RPMI7951 (cell line): Measurements from ENCODE around the gene TTLL12. TPM values are rescaled to one million over a fixed set of nuclear protein-coding genes. Genes with fewer than 3 reads are reported as not detected.

Source experiments
- DNase-seq: peaks from one replicate; pipeline ENCODE4 v3.0.0-alpha.2; 2012; ENCODE audit warnings: low read depth
- total RNA-seq: library from RNA; depleted of rRNA; stranded (reverse); fragments of >200 nt; shearing (Covaris generic); gene quantifications from 2 replicates; pipeline ENCODE4 v1.2.3, GENCODE V29; 2014

TTLL12 gene
- total RNA-seq, 1 experiment from 2014 or later = 17.9 TPM

DNA sequence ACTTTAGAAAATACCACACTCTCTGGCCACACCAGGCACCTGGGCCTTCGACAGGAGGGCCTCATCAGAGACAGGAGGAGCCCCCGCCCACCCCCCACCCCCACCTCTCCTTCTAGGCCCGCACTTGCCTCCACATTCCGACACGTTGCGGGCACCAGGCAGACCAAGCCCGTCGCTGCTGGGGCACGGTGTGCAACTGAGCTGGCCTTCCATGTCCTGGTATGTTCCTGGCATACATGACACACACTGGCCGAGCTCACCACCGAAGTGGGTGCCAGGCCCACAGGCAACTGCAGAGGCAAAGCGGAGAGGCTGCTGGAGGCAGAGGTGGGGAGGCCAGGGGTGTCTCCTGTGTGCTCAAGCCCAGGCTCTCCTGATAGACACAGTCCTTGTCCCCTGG is 27.0 kb upstream of the TTLL12 start:
- no peak for DNase-seq

DNA sequence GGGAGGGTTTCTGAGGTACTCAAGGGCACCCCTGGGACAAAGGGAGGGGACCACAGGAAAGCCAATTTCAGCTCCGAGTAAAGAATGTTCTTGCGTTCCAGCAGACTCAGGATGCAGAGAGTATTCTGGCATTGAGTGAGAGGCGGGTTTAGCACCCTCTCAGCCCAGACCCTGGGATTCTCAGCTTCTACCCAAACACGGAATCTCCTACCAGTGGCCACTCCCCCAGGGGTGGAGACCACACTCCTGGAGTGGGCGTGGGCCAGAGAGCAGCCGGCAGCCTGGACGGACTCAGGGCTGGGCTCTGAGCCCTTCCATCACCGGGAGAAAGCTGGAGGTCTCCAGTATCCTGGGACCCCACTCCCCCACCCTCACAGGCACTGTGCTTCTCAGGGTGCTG is 26.1 kb upstream of the TTLL12 start:
- no peak for DNase-seq

DNA sequence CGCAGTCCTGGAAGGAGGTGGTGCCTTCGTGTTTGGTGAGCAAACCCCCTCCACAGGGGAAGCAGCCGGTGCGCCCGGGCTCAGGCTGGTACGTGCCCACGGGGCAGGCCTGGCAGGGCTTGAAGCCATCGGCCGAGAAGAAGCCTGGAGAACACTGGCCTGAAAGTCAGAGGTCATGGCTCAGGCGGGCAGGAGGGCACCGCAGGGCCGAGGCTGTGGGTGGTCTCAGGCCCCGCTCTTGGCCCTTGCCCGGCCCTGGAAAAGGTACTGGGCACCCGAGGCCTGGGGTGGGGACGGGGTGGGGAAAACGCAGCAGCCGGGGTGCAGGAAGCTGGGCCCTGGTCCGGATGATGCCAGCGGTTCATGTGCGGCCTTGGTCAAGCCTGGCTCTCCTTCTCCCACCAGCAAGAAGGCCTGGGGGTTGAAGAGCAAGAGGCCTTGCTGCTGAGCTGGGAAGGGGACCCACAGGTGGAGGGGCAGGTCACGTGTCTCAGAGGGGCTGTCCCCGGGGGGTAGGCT is 25.6 kb upstream of the TTLL12 start:
- DNase-seq = no peak

DNA sequence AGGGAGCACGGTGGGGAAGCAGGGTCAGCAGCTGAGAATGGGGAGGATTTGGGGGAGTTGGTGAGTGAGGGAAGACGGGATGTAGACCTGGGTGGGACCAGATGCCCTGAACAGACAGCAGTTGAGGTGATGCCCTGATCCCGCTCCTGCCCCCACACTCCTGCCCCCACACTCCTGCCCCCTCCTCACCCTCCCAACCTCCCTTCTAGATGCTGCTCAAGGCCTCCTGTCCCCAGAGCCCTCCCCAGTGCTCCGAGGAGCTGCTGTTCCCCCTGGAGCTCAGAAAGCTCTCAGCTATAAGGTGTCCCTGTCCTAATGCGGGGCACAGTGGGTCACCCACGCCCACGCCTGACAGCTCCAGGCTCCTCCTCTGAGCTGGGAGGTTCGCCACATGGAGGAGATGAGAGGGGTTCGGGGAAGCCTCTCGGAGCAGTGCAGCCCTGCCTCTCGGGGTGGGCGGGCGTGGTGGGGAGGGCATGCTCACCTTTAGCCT is 25.1 kb upstream of the TTLL12 start:
- no peak for DNase-seq

DNA sequence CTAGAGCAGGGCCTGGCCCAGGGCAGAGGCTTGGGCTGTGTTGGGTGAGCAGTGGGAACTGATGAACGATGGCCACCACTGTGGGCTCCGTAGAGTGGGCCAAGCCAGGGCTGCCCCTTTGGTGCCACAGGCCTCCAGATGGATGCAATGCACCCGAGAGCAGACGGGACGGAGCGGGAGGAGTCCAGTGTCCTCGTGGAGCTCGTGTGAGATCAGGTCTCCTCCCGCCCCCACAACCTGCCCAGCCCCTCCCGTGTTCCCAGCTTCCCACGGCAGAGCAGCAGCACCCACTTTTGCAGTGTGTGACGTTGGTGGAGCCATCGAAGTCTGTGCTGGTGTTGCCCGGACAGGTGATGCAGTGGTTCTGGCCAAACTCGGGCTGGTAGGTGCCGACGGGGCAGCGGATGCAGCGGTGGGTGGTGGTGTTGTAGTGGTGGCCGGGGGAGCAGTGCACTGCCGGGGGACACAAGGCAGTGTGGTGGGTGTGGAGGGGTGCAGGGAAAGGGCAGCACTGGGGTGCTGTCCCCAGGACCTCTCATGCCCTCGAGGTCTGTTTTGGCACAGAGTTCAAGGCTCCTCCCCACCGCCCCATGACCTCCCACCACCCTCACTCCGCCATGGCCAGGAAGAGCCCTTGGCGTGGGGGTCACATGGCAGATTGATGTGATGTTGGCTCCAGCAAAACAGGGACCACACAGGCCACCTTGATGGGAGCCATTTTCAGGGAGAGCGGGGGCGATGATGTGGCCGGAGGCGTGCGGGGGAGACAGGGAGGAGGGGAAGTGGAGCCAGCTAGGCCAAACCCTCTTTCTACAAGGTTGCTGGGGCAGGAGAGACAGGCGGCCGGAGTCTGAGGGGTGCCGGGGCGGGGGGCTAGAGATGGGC is 23.9 kb upstream of the TTLL12 start:
- DNase-seq = no peak

DNA sequence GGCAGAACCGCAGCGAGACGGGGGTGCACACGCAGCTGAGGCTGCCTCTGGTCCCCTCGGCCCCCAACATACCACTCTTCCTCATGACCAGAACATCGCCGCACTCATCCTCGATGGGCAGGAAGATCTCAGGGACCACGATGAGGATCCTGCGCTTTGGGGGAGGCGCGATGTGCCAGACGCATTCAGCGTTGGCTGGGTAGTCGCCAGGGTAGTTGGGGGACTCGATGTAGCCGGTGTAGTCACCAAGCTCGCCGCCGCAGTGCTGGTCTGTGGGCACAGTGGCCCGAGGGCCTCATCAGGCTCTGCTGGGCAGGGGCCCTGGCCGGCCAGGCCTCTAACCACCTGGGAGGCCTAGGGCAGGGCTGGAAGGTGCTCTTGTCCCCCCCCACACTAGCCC is 23.0 kb upstream of the TTLL12 start:
- DNase-seq = no peak

DNA sequence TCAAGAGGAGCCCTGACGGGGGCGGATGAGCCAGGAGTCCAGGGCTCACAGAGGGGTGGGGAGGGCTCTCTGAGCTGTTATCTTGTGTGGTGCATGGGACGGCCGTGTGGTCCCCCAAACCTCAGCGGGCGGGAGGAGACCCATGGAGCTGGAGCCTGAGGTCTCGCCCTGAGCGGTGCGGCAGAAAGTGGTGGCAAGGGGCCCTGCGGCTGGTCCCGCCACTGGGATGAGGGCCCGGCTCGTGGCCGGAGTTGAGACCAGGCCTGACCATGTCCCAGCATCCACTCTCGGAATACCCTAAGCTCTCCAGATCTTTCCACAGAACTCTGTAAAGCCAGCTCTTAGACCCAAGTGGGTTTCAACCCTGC is 22.6 kb upstream of the TTLL12 start:
- DNase-seq = no peak

DNA sequence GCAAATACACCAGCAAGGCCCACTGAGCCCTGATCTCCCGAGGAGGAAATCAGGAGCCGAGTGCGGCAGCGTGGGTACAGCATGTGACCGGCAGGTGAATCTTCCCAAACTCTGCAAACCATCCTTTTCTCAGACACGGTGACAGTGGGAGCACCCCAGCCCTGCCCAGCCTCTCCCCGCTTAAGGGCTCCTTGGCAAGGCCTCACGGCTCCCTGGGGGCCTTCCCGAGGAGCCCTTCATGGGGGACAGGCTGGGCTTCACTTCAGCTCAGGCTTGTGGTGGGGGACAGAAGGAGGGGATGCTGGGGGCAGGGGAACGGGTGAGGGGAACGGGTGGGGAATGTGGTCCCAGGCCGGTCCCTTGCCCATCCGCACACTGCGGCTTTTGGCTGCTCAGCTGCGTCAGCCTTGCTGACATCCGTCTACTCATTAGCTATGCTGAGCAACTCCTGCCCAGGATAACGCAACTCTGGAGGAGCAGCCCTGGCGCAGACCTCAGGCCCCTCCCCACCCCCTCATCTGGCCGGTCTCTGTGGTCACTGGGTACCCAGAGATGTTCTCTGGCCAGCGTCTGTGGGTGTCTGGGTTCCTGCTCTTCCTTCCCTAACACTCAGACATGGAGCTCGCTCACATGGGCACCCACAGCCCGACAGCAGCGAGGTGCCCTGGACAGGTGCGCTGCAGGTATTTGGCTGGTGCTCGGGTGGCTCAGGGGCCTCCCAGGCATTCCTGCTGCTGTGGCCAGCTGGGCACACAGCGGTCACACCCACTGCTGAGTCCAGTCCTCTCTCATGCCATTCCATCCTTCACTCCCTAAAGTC is 22.0 kb upstream of the TTLL12 start:
- DNase-seq = no peak

DNA sequence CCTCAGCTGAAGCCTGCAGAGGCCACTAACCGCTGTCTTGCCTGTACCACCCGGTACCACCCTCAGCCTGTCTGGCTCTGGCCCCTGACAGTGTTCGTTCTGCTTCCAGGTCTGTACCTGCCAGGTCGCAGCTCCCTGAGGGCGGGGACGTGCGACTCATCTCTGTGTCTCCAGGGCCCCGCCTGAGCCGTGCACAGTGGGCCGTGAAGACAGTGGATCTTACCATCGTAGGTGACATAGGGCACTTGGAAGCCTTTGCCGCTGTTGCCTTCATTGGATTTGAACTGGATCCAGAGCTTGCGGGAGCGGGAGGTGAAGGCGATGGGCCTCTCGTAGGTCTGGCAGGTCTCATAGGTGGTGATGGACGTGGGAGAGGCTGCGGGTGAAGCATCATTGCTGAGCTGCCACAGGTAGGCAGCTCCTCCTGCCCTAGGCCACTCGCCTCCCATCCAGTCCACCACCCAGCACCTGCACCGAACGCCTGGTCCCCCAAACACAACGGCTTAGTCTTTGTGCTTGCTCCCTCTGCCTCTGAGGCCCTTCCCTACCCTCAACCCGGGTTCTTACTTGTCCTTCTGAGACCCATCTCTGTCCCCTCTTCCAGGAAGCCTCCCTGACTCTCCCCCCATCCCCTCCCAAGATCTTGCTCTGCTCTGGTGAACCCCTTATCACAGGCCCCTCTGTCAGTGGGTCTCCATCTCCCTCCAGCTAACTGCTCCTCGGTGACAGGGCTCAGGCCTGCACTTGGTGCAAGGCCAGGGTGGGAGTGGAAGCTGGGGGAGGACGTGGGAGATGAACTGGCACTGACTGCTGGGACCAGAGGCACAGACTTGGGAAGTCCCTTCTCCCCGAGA is 21.1 kb upstream of the TTLL12 start:
- DNase-seq = no peak

DNA sequence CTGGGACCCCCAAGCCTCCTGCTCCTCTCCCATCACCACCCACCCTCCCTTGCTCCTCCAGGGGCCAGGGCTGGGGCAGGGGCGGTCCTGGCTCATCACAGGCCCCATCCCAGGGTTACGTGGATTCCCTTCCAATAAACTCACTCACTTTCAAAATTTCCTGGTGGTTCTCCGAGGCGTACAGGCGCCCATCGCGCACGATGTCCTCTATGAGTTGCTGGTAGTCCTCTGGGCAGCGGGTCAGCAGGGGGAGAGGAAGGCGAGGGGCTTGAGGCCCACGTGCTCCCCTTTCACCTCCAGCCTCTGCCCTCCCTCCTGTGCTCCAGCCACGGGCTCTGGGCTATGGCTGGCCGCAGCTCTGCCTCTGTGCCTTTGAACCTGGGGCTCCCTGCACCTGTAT is 20.5 kb upstream of the TTLL12 start:
- no peak for DNase-seq

DNA sequence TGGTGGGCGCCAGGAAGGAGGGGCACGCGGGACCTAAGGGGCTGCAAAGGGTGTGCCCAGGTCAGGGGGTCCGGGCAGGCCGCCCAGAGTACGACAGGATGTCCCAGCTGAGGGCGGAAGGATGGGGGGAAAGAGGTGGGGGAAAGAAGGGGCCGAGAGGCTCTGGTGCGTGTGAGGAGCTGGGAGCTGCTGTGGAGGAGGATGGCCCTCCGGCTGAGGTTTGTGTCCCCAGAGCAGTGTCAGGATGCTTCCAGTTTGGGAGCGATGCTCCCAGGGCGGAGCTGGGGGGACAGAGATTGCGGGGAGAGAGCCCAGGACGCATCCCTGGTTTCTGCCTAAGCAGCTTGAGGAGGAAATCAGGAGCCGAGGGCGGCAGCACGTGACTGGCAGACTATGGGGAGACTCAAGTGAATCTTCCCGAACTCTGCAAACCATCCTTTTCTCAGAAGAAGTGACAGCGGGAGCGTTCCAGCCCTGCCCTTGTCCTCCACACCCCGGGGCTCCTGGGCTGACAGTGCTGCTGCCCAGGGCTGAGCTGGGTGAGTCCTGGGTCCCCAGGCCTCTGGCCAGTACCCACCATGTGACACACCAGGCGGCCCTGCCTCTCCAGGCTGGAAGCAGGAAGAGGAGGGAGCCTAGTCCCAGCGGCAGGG is 19.7 kb upstream of the TTLL12 start:
- no peak for DNase-seq

DNA sequence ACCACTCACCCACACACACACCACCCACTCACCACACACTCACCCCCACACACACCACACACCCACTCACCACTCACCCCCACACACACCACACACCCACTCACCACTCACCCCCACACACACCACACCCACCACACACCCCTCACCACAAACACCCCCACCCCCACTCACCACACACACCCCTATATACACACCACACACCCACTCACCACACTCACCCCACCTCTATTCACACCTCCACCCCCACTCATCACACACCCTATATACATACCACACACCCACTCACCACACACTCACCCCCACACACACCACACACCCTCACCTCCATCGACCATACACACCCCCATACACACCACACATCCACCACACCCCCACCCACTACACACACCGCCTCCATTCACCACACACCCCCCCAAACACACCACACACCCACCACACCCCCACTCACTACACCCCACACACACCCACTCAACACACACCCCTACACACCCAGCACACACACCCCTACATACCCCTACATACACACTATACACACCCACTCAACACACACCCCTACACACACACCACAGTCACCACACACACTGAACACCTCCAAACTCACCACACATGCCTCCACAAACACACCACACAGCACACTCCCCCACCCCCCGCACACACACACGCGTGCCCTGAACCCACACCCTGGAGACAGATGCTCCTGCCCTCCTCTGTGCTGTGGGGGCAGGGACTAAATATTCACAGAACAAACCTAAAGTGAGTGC is 19.0 kb upstream of the TTLL12 start:
- DNase-seq = no peak

DNA sequence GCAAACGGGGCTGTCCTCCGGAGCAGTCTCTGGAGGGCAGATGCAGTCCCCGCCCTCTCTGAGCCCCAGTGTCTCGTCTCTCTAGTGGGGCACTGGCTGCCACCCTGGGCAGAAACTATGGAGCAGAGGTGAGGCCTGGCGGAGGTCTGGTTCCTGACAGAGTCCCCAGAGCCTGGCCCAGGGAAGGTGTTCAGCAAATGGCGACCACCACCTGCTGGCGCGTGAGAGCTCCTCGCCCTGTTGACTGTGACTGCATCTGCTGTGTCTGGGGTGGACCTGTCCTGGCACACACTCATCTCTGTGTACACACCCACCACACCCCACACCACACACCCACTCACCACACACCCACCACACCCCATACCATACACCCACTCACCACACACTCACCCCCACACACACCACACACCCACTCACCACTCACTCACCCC is 18.3 kb upstream of the TTLL12 start:
- no peak for DNase-seq

DNA sequence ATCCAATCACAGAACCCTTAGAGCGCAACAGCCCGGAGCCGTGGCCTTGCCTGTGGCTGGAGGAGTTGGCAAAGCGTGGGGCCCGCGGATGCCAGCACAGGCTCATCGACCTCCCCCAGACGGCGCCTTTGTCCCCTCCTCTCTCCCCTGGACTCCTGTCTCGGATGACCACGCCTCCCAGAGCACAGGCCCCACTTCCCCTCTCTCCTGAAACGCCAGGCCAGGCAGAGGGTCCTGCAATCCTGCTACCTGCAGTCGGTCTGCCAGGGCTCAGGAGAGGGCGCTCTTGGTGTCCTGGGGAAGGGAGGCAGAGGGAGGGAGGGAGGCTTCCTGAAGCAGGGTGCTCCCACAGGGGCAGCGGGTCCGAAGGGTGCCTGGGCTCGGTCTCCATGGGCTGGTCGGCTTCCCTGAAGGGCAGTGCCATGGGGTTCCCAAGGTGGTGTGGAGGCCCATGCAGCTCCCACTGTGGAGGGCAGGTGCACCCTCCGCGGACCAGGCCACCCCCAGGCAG is 16.6 kb upstream of the TTLL12 start:
- no peak for DNase-seq

DNA sequence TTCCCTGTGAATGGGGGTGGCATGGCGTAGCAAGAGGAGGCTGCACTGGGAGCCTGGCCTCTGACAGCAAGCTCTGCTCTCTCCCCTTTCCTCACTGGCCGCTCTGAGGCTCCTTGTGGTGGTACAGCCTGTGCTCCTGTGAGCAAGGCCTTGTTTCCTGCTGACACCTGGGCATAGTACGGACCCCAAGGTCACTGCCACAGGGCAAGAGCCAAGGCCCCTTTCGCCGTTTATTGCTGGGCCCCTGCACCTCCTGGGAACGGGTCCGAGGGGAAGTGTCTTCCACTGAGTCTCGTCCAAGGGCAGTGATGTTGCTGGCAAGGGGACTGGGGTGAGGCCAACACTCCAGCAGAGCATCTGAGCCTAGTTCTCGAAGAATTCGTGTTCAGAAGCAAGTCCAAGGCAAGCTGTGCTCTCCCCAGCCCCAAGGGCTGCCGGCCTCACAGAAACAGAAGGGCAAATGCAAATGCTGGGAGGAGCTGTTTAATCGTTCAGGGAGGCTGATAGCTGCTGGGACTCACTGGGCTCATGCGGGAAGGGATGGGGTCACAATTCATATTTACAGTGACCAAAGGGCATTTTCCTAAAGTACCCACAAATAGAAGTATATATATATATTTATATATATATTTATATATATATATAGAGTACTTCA is 15.9 kb upstream of the TTLL12 start:
- DNase-seq = no peak

DNA sequence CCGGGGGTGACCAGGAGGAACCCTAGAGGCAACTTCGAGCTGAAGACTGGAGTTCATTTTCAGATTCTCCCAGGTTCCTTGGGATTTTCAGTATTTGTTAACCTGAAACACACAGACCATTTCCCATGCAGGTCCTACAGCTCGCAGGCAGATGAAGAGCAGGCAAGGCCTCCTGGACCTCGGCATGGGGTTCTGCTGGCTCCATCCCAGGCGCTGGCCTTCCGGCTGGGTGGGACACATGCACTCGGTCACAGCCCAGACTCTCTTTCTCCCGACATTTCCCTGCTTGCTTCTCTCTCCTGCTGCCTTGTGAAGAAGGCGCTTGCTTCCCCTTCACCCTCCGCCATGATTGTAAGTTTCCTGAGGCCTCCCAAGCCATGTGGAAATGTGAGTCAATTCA is 15.4 kb upstream of the TTLL12 start:
- DNase-seq = no peak

DNA sequence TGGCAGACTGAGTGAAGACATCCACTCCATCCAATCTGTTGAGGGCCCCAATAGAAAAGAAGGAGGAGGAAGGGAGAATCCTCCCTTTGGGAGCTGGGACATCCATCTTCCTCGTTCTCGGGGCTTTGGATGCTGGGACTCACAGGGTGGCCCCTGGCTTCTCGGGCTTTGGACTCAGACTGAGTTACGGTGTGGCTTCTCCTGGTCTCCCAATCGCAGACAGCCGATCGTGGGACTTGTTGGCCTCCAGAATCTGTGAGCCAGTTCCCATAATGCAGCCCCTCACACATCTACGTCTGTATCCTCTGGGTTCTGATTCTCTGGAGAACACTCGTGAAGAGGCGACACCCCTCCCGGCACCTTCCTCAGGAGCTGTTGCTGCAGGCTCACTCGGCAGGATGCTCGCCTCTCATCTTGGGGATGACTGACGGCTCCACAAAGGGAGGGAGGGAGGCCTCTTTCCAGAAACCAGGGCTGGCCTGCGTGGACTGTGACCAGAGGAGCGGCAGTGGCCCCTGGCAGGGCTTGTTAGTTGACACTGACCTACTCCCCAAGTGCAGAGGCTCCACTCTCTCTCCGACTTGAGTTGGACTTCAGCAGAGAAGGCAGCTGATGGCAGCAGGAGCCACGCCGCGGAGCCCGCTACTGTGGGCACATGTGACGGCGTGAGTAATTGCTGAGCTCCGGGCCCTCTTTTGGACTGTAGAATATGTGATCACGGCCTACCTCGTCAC is 14.7 kb upstream of the TTLL12 start:
- no peak for DNase-seq

DNA sequence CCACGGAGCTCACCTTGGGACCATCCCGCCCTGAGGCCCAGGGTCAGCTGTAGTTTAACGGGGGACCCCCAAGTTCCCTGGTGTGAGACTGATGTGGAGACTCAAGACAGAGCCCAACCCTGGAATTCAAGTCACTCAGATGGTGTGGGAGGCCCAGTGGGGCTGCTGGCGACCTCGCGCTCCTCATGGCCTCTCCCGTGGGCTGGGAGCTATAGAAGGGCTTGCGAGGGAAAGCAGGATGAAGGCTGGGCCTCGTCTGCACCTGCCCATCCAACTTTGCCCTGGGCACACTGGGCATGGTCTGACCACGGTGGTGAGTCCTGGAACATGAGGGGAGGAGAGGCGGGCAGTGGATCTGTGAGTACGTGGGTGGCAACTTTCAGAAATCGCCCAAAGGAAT is 13.6 kb upstream of the TTLL12 start:
- DNase-seq = no peak

DNA sequence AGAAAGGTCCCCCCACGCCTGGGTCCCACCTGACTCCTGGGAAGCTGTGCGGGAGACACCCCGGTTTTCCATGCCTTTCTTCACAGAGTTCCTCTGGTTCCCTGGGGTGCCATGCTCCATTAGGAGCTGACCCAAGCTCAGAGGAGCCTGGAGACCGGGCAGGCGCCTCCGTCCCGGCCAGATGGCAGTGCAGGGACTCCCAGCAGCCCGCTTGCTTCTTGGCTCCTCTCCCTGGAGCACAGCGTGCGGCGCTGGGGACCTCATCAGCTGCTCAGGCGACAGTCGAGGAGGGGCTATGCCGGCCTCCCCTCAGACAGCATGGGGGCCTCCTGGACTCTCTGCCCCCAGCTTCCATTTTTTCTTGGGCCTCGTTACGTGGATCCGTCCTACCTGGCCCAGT is 13.1 kb upstream of the TTLL12 start:
- DNase-seq = no peak
